GM18508 (cell line): ENCODE measurements around the gene ZNF408.
"Not testable (repeated sequence)": the region's sequence is repeated elsewhere in the genome, so short reads cannot be mapped to it uniquely, and the experiment has no call there.

ENCODE experiments used
- ATAC-seq: cut with Tn5 transposase; IDR thresholded peaks from one replicate; pipeline ENCODE4 v1.9.1; 2021; ENCODE audit warnings: moderate number of reproducible peaks; ENCODE audit not compliant: insufficient read depth, unreplicated experiment

ZNF408 gene

DNA sequence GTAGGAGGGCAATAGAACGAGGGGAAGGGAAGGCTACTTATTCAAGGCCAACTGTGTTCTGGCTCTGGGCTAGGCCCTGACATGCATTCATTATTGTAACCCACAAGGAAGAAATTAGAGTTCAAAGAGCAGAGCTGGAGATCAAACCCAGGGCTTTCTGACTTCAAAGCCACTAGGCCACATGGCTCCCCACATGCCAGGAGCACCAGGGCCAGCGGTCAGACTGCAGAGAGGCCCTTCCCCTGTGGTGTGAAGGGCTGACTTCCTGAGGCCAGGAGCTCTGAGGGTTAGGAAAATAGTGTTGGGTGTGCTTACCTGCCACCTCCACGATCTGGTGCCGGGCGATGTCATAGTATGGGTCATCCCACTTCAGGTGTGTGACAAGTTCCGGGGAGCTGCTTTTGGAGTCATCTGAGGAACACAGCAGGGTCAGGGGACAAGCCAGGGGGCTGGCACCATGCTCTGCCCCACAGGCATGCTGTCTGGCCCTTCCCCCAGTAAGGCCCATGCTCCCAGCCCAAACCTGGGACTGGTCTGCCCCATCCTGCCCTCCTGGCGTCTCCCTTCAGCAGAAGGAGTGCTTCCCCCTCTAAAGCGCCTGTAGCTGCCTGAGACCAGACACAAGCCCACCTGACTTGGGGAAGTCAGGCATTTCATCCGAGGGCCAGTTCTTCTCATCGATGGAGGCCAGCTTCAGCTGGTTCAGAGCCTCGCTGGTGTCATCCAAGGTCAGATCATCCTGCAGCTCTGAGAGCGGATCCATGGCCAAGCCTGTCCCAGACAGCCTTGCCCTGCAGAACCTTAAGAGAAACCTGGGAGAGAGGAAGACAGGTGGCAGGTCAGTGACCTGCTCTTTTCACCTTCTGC is 5.3 kb upstream of the ZNF408 start:
- ATAC-seq: no peak

DNA sequence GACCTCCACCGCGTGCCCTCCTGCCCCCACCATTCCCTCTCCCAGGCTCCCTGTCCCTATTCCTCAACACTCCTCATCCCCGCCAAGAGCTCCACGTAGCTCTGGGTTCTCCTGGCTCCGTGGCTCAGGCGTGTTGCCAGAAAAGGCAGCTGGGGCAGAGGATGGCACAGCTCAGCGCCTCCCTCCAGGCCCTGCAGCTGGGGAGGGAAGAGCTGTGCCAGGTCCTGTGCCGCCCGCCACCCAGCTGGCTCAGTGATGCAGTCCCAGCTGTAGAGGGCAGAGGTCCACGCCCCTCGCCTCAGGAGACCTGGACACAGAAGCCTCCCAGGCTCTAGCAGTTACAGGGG is 4.6 kb upstream of the ZNF408 start:
- ATAC-seq: no peak

- ATAC-seq: no peak
Measured at GRCh38 chr11:46697303-46697702, 3.5 kb upstream of the ZNF408 start.

DNA sequence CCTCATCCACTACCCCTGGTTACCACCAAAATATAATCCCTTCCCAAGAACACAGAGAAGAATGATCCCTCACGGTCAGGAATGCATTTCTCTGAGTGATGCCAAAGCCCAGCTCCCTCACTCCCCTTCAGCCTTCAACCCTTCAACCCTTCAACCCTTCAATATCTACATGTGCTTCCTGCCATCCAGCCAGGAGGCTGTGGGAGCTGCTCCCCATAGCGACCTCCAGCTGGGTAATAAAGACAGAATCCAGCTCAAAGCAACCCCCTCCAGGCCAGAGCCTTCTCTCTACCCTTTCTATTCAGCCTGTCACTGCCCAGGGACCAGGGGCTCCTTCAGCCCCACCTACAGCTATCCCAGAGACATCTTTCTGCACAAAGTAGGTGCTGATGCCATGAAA is 3.1 kb upstream of the ZNF408 start:
- no peak for ATAC-seq

DNA sequence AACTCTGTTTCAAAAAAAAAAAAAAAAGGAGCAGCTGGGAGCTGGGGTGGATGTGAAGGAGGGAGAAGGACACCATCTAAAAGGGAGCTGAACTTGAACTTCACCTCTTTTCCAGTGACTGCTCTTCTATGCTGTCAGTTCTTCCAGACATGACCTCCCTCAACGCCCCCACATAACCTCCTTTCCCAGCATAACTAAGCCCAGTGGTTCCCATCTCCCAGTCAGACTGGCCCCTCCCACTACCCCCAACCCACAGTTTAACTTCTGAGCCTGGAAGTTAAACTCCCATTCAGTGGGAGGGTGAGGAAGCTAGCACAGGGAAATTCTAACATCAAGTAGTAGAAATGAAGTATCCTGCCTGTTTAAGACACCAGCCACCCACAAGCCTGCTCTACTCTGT is 2.2 kb upstream of the ZNF408 start:
- ATAC-seq: no peak

GRCh38 chr11:46701078-46701654 is 335 bp downstream of the ZNF408 start:
- ATAC-seq: no peak

DNA sequence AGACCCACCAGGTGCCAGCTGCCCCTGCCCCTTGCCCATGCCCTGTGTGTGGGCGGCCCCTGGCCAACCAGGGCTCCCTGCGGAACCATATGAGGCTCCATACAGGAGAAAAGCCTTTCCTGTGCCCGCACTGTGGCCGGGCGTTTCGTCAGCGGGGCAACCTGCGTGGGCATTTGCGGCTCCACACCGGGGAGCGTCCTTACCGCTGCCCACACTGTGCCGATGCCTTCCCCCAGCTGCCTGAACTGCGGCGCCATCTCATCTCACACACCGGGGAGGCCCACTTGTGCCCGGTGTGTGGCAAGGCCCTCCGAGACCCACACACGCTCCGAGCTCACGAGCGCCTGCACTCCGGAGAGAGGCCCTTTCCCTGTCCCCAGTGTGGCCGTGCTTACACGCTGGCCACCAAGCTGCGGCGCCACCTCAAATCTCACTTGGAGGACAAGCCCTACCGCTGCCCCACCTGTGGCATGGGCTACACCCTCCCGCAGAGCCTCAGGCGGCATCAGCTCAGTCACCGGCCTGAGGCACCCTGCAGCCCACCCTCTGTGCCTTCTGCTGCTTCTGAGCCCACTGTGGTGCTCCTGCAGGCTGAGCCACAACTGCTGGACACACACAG is 4.3 kb downstream of the ZNF408 start:
- ATAC-seq: no peak

GRCh38 chr11:46706886-46707285 is 6.1 kb downstream of the ZNF408 start:
- no peak for ATAC-seq

- ATAC-seq: not testable (repeated sequence)
Measured at GRCh38 chr11:46709351-46709750, 8.5 kb downstream of the ZNF408 start.

DNA sequence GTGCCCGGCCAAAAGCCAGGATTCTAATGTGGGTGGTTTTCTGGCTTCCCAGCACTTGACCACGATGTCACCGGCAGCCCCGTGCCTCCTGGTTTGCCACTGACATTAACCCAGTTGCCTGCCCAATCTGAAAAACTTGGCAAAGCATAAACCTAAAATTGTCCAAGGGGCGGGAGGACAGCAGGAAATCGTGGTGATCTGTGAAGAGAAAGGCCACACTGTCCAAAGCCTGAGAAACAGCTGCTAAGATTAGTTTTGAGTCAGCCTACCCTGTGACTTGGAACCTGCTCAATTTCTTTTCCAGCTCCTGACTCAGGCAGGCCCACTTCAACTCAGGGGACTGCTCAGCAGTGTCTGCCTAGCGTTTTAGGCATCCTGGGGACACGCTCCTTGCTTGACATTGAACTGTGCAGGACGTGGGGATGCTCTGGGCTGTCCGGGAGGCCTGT is 10.0 kb downstream of the ZNF408 start:
- ATAC-seq: no peak

- ATAC-seq: no peak
Measured at GRCh38 chr11:46711303-46711702, 10.5 kb downstream of the ZNF408 start.

GRCh38 chr11:46712874-46713576 is 12.2 kb downstream of the ZNF408 start:
- no peak for ATAC-seq

- ATAC-seq: not testable (repeated sequence)
Measured at GRCh38 chr11:46717825-46718154, 17.0 kb downstream of the ZNF408 start.

DNA sequence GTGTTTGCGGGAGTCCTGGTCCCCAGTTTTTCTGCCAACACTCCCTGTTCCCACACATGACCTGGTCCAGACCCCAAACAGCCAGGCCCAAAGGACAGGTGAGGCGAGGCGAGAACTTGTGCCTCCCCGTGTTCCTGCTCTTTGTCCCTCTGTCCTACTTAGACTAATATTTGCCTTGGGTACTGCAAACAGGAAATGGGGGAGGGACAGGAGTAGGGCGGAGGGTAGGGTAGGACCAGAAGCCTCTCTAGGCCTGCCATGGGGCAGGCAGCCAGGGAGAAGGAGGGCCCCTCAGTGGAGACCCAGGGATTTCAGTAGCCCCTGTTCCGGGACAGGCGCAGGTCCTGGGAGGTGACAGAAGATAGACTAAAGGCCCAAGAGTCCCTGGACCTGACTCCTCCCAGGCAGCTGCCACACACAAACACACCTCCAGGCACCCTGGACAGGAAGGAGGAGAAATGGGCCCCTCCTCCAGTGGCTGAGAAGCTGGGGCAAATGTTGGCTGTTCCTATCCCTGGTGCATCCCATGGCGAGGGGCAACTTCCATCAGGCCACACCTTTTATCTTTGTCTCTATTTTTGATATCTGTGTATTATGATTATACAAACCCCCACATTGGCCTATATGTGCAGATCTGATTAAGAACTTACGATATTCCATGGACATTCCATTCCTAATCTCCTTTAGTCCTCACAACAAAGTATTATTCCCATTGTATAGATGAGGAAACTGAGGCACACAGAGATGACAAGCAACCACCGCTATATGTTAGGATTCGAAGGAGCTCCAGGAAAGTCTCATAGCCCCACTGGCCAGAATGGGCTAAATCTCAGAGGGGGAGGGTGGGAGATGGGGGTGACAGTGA is 17.6 kb downstream of the ZNF408 start:
- no peak for ATAC-seq

GRCh38 chr11:46719048-46719542 is 18.3 kb downstream of the ZNF408 start, which contains the start of gene F2:
F2 (plus strand) TSS chr11:46719213; CDS start chr11:46719236, 23 bp downstream.
- no peak for ATAC-seq

DNA sequence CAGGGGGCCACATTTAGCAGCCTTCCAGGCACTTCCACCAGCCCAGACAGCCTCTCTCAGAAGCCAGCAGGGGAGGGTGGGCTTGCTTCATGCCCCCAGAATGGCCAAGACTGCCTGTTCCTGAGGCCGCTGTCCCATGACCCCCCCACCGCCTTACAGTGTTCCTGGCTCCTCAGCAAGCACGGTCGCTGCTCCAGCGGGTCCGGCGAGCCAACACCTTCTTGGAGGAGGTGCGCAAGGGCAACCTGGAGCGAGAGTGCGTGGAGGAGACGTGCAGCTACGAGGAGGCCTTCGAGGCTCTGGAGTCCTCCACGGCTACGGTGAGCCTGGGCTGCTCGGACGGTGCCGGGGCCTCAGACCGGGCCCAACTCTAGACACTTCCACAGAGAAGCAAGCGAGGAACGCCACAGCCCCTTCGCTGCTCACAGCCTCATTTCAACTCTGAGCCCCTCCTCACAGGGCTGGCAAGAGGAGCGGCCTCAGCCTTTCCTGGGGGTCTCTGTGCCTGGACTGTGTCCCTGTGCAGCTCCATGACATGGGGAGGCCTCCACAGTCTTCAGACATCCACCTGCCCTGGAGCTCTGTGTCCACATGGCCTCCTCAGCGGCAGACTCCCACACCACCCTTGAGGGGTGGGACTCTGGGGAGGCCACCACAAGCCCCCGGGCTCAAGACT is 18.9 kb downstream of the ZNF408 start:
- no peak for ATAC-seq

- ATAC-seq: no peak
Measured at GRCh38 chr11:46721286-46721685, 20.5 kb downstream of the ZNF408 start.

DNA sequence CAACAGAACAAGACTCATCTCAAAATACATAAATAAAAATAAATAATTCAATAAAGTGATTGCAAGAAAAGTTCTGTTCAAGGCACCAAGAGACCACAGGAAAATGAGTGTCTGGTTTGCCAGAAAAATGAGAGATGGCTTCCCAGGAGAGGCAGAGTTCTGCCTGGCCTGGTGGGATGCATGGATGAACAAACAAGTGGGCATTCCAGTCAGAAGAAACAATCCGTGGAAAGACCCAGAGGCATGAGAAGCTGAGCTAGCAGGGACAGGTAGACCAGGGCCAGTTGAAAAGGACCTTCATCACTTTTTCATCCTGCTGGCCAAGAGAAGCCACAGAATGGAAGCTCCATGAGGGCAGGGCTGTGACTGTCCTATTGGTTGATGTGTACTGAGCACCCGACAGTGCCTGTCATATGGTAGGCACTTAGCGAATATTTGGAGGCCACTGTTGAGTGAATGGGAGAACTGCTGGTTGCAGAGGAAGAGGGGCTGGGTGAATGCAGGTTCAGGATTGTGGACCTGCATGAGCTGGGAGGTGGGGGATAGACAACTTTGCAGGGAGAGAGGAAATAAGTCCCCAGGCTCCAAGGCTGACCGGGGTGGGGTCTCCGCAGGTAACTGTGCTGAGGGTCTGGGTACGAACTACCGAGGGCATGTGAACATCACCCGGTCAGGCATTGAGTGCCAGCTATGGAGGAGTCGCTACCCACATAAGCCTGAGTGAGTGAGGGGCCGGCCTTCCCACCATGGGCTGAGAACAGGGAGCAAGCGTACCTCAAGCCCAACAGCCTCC is 21.9 kb downstream of the ZNF408 start:
- no peak for ATAC-seq

- ATAC-seq: no peak
Measured at GRCh38 chr11:46723359-46723680, 22.5 kb downstream of the ZNF408 start.
